Measurements from ENCODE around the gene LAMP1.
"Not testable (repeated sequence)": the region's sequence is repeated elsewhere in the genome, so short reads cannot be mapped to it uniquely, and the experiment has no call there.

The LAMP1 gene

GRCh38 chr13:113296823-113297369 lies at the start of gene LAMP1:
Gene LAMP1, plus strand, starts transcription at chr13:113297239. Its CDS starts 196 bp downstream, at chr13:113297435.
- DNase-seq (ENCODE audit: low read depth): peak; percentile 97

- DNase-seq (ENCODE audit: low read depth): no peak
These were observed 44.4 kb upstream of the LAMP1 start for GRCh38 chr13:113252516-113253095.

- DNase-seq (ENCODE audit: low read depth): not testable (repeated sequence)
These were observed 39.1 kb upstream of the LAMP1 start for GRCh38 chr13:113257908-113258307.

GRCh38 chr13:113258321-113259054 lies 38.6 kb upstream of the LAMP1 start:
- no peak for DNase-seq (ENCODE audit: low read depth)

GRCh38 chr13:113260996-113261395 lies 36.0 kb upstream of the LAMP1 start:
- DNase-seq (ENCODE audit: low read depth): no peak

- DNase-seq (ENCODE audit: low read depth): not testable (repeated sequence)
These were observed 34.0 kb upstream of the LAMP1 start for GRCh38 chr13:113263016-113263415.

- DNase-seq (ENCODE audit: low read depth): no peak
These were observed 29.2 kb upstream of the LAMP1 start for GRCh38 chr13:113267642-113268405.

GRCh38 chr13:113272031-113272430 lies 25.0 kb upstream of the LAMP1 start:
- DNase-seq (ENCODE audit: low read depth): no peak

GRCh38 chr13:113272701-113273181 lies 24.3 kb upstream of the LAMP1 start:
- DNase-seq (ENCODE audit: low read depth): no peak

GRCh38 chr13:113273321-113273720 lies 23.7 kb upstream of the LAMP1 start:
- DNase-seq (ENCODE audit: low read depth): no peak

GRCh38 chr13:113273851-113274590 lies 23.0 kb upstream of the LAMP1 start:
- peak; percentile 57 for DNase-seq (ENCODE audit: low read depth)

GRCh38 chr13:113274721-113275120 lies 22.3 kb upstream of the LAMP1 start:
- DNase-seq (ENCODE audit: low read depth): no peak

- DNase-seq (ENCODE audit: low read depth): peak; percentile 85
These were observed 21.7 kb upstream of the LAMP1 start for GRCh38 chr13:113275387-113275786.

GRCh38 chr13:113280126-113280525 lies 16.9 kb upstream of the LAMP1 start:
- DNase-seq (ENCODE audit: low read depth): no peak

- DNase-seq (ENCODE audit: low read depth): no peak
These were observed 13.1 kb upstream of the LAMP1 start for GRCh38 chr13:113283904-113284303.

- peak; percentile 23 for DNase-seq (ENCODE audit: low read depth)
These were observed 8.2 kb upstream of the LAMP1 start for GRCh38 chr13:113288880-113289279.

- no peak for DNase-seq (ENCODE audit: low read depth)
These were observed 5.9 kb upstream of the LAMP1 start for GRCh38 chr13:113291129-113291528.

- DNase-seq (ENCODE audit: low read depth): peak; percentile 47
These were observed 4.8 kb upstream of the LAMP1 start for GRCh38 chr13:113292021-113292862.

- DNase-seq (ENCODE audit: low read depth): no peak
These were observed 3.4 kb upstream of the LAMP1 start for GRCh38 chr13:113293686-113294085.

GRCh38 chr13:113295776-113296175 lies 1.3 kb upstream of the LAMP1 start:
- no peak for DNase-seq (ENCODE audit: low read depth)

Measured in ELR (cell line).